ENCODE results near the gene RNF215.

RNF215 gene

GRCh38 chr22:30357650-30358215 is 29.5 kb downstream of the RNF215 start:
- no CpG with 5 or more reads among the region's 22 CpGs for WGBS (ENCODE audit: extremely low coverage, insufficient coverage, insufficient read length)
- peaks cover 11% of the 10 kb centered on the region for H3K79me1 ChIP-seq (ENCODE audit: low read length)
- H2BK12ac ChIP-seq (ENCODE audit: low read length), result no peak overlapping the region
- H2BK120ac ChIP-seq (ENCODE audit: insufficient read depth, low read length, poor library complexity), result no peak overlapping the region
- H3K79me2 ChIP-seq (ENCODE audit: control insufficient read depth, insufficient read depth, low read length, poor library complexity), result peaks cover 18% of the 10 kb centered on the region
- H4K91ac ChIP-seq (ENCODE audit: low read depth, low read length), result no peak overlapping the region
- H2BK5ac ChIP-seq (ENCODE audit: low read depth, low read length, poor library complexity), result no peak overlapping the region
- no peak overlapping the region for H3K14ac ChIP-seq (ENCODE audit: low read length)
- no peak overlapping the region for H3K27ac ChIP-seq (ENCODE audit: low read depth, low read length)
- no peak for DNase-seq
- no peak overlapping the region for H4K12ac ChIP-seq (ENCODE audit: low read depth, low read length)
- no peak overlapping the region for H3K4me2 ChIP-seq (ENCODE audit: low read length)
- H3K4ac ChIP-seq (ENCODE audit: low read depth, low read length), result no peak overlapping the region
- H3K23ac ChIP-seq (ENCODE audit: low read length), result no peak overlapping the region
- H4K8ac ChIP-seq (ENCODE audit: low read depth, low read length), result no peak overlapping the region
- no peak overlapping the region for H2AK5ac ChIP-seq (ENCODE audit: low read length)
- H3K4me1 ChIP-seq (ENCODE audit: control insufficient read depth in 1 of 2, insufficient read depth in 2 of 2, low read length in 2 of 2), result peaks cover 2 to 8% of the 10 kb centered on the region in 2 experiments
- no peaks in the 10 kb centered on the region for H3K9me3 ChIP-seq (ENCODE audit: insufficient read depth, low read depth, low read length)
- no peak overlapping the region for H3K18ac ChIP-seq (ENCODE audit: low read length)
- no peak overlapping the region for H3K9ac ChIP-seq (ENCODE audit: low read length)
- peaks cover under 1 to 6% of the 10 kb centered on the region in 2 experiments for H3K36me3 ChIP-seq (ENCODE audit: control insufficient read depth in 1 of 2, insufficient read depth in 2 of 2, low read length in 2 of 2)
- H2AFZ ChIP-seq (ENCODE audit: insufficient read depth, low read length, poor library complexity), result no peak overlapping the region
- H3K27me3 ChIP-seq (ENCODE audit: insufficient read depth, low read length), result no peaks in the 10 kb centered on the region
- H3K4me3 ChIP-seq (ENCODE audit: low read depth, low read length), result no peak overlapping the region

DNA sequence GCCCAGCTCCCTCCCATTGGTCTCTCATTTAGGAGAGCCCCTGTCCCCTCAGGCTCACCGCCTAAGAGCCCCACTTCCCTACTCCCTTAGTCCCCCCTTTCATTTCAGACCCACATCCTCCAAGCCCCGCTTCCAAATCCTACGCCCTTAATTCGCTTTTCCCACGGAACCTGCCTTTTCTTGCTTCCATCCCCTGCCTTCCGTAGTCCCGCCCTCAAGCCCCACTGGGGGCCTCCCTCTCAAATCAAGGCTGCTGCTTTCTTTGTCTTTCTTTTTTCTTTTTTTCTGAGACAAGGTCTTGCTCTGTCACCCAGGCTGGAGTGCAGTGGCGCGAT is 30.0 kb downstream of the RNF215 start:
- Histone ChIP-seq H3K79me1 (ENCODE audit: low read length) (peaks cover 11% of the 10 kb centered on the region), H2AK5ac (ENCODE audit: low read length) (no peak overlapping the region), H2BK120ac (ENCODE audit: insufficient read depth, low read length, poor library complexity) (peak overlapping the region; percentile 15), H3K4me1 (ENCODE audit: control insufficient read depth in 1 of 2, insufficient read depth in 2 of 2, low read length in 2 of 2) (peaks cover 2 to 8% of the 10 kb centered on the region in 2 experiments), H3K27ac (ENCODE audit: low read depth, low read length) (no peak overlapping the region), H2AFZ (ENCODE audit: insufficient read depth, low read length, poor library complexity) (peak overlapping the region; percentile 93), H3K9ac (ENCODE audit: low read length) (peak overlapping the region; percentile 17), H4K8ac (ENCODE audit: low read depth, low read length) (peak overlapping the region; percentile 79), H3K27me3 (ENCODE audit: insufficient read depth, low read length) (no peaks in the 10 kb centered on the region), H3K23ac (ENCODE audit: low read length) (no peak overlapping the region), H3K4me2 (ENCODE audit: low read length) (peak overlapping the region; percentile 89), H3K9me3 (ENCODE audit: insufficient read depth, low read depth, low read length) (no peaks in the 10 kb centered on the region), H2BK5ac (ENCODE audit: low read depth, low read length, poor library complexity) (no peak overlapping the region), H3K4ac (ENCODE audit: low read depth, low read length) (peak overlapping the region; percentile 25), H4K91ac (ENCODE audit: low read depth, low read length) (peak overlapping the region; percentile 31), H3K18ac (ENCODE audit: low read length) (no peak overlapping the region), H3K79me2 (ENCODE audit: control insufficient read depth, insufficient read depth, low read length, poor library complexity) (peaks cover 18% of the 10 kb centered on the region), H3K4me3 (ENCODE audit: low read depth, low read length) (peak overlapping the region; percentile 100), H2BK12ac (ENCODE audit: low read length) (no peak overlapping the region), H4K12ac (ENCODE audit: low read depth, low read length) (peak overlapping the region; percentile 16), H3K14ac (ENCODE audit: low read length) (no peak overlapping the region), H3K36me3 (ENCODE audit: control insufficient read depth in 1 of 2, insufficient read depth in 2 of 2, low read length in 2 of 2) (peaks cover 5 to 12% of the 10 kb centered on the region in 2 experiments)
- WGBS (ENCODE audit: extremely low coverage, insufficient coverage, insufficient read length), result no CpG with 5 or more reads among the region's 9 CpGs
- DNase-seq, result no peak

- Histone ChIP-seq H3K27ac (ENCODE audit: low read depth, low read length) (peak within 1 kb of the TSS; percentile 90), H4K8ac (ENCODE audit: low read depth, low read length) (peak within 1 kb of the TSS; percentile 100), H3K27me3 (ENCODE audit: insufficient read depth, low read length) (no peaks in the 10 kb centered on the region), H3K4ac (ENCODE audit: low read depth, low read length) (peak within 1 kb of the TSS; percentile 99), H3K18ac (ENCODE audit: low read length) (peak within 1 kb of the TSS; percentile 100), H3K36me3 (ENCODE audit: control insufficient read depth in 1 of 2, insufficient read depth in 2 of 2, low read length in 2 of 2) (peaks cover 10 to 17% of the 10 kb centered on the region in 2 experiments), H2BK12ac (ENCODE audit: low read length) (peak within 1 kb of the TSS; percentile 51), H2BK5ac (ENCODE audit: low read depth, low read length, poor library complexity) (peak within 1 kb of the TSS; percentile 98), H3K9ac (ENCODE audit: low read length) (peak within 1 kb of the TSS; percentile 99), H3K14ac (ENCODE audit: low read length) (peak within 1 kb of the TSS; percentile 100), H3K23ac (ENCODE audit: low read length) (no peak within 1 kb of the TSS), H2AFZ (ENCODE audit: insufficient read depth, low read length, poor library complexity) (peak within 1 kb of the TSS; percentile 93), H4K12ac (ENCODE audit: low read depth, low read length) (peak within 1 kb of the TSS; percentile 99), H3K4me3 (ENCODE audit: low read depth, low read length) (peak within 1 kb of the TSS; percentile 100), H3K9me3 (ENCODE audit: insufficient read depth, low read depth, low read length) (no peaks in the 10 kb centered on the region), H3K4me1 (ENCODE audit: control insufficient read depth in 1 of 2, insufficient read depth in 2 of 2, low read length in 2 of 2) (peaks cover 2 to 8% of the 10 kb centered on the region in 2 experiments), H4K91ac (ENCODE audit: low read depth, low read length) (peak within 1 kb of the TSS; percentile 99), H2BK120ac (ENCODE audit: insufficient read depth, low read length, poor library complexity) (peak within 1 kb of the TSS; percentile 99), H3K79me2 (ENCODE audit: control insufficient read depth, insufficient read depth, low read length, poor library complexity) (peaks cover 18% of the 10 kb centered on the region), H3K79me1 (ENCODE audit: low read length) (peaks cover 11% of the 10 kb centered on the region), H3K4me2 (ENCODE audit: low read length) (peak within 1 kb of the TSS; percentile 89), H2AK5ac (ENCODE audit: low read length) (peak within 1 kb of the TSS; percentile 99)
- peak; percentile 88 to 94 for DNase-seq
- no CpG with 5 or more reads among the region's 91 CpGs for WGBS (ENCODE audit: extremely low coverage, insufficient coverage, insufficient read length)
Measured at GRCh38 chr22:30356449-30357235, 30.6 kb downstream of the RNF215 start, which contains the start of the genes CCDC157 and SF3A1. Gene CCDC157 (plus strand): TSS chr22:30357007. CDS start chr22:30366001, 8,994 bp downstream. Gene SF3A1 (minus strand): TSS chr22:30356894. CDS start chr22:30356792, 102 bp downstream.

- Histone ChIP-seq H3K9ac (ENCODE audit: low read length) (no peak overlapping the region), H3K14ac (ENCODE audit: low read length) (no peak overlapping the region), H3K27me3 (ENCODE audit: insufficient read depth, low read length) (no peaks in the 10 kb centered on the region), H3K4me3 (ENCODE audit: low read depth, low read length) (no peak overlapping the region), H3K9me3 (ENCODE audit: insufficient read depth, low read depth, low read length) (no peaks in the 10 kb centered on the region), H3K27ac (ENCODE audit: low read depth, low read length) (no peak overlapping the region), H2BK5ac (ENCODE audit: low read depth, low read length, poor library complexity) (no peak overlapping the region), H3K23ac (ENCODE audit: low read length) (no peak overlapping the region), H2BK12ac (ENCODE audit: low read length) (no peak overlapping the region), H3K4me1 (ENCODE audit: control insufficient read depth in 1 of 2, insufficient read depth in 2 of 2, low read length in 2 of 2) (peaks cover 2 to 8% of the 10 kb centered on the region in 2 experiments), H4K8ac (ENCODE audit: low read depth, low read length) (no peak overlapping the region), H2BK120ac (ENCODE audit: insufficient read depth, low read length, poor library complexity) (no peak overlapping the region), H3K36me3 (ENCODE audit: control insufficient read depth in 1 of 2, insufficient read depth in 2 of 2, low read length in 2 of 2) (peaks cover 14 to 31% of the 10 kb centered on the region in 2 experiments), H4K12ac (ENCODE audit: low read depth, low read length) (no peak overlapping the region), H2AK5ac (ENCODE audit: low read length) (no peak overlapping the region), H3K4ac (ENCODE audit: low read depth, low read length) (peak overlapping the region; percentile 41), H4K91ac (ENCODE audit: low read depth, low read length) (no peak overlapping the region), H3K79me2 (ENCODE audit: control insufficient read depth, insufficient read depth, low read length, poor library complexity) (peaks cover 18% of the 10 kb centered on the region), H3K79me1 (ENCODE audit: low read length) (peaks cover 11% of the 10 kb centered on the region), H3K18ac (ENCODE audit: low read length) (no peak overlapping the region), H2AFZ (ENCODE audit: insufficient read depth, low read length, poor library complexity) (no peak overlapping the region), H3K4me2 (ENCODE audit: low read length) (no peak overlapping the region)
- no CpG with 5 or more reads among the region's 5 CpGs for WGBS (ENCODE audit: extremely low coverage, insufficient coverage, insufficient read length)
- DNase-seq, result peak in 1 of 2 donors; percentile 25
Measured at GRCh38 chr22:30354644-30355043, 32.6 kb downstream of the RNF215 start.

Data from trophoblast cell (in vitro differentiated cells and primary cell).